ENCODE measurements around the gene CRTAP.

CRTAP gene

GRCh38 chr3:33111581-33111980 lies 2.2 kb upstream of the CRTAP start:
- H3K9me3 Mint-ChIP-seq, result peaks cover 4% of the 10 kb centered on the region in 2 donors
- H3K4me3 Mint-ChIP-seq, result peak overlapping the region; percentile 18 to 52
- DNase-seq (peak; percentile 20), ATAC-seq (replicated peaks) (peak; percentile 12 to 20)
- peaks cover 4% of the 10 kb centered on the region in 2 donors for H3K36me3 Mint-ChIP-seq
- peaks cover 21 to 50% of the 10 kb centered on the region in 2 donors for H3K4me1 Mint-ChIP-seq
- H3K27me3 Mint-ChIP-seq, result no peaks in the 10 kb centered on the region
- no peak overlapping the region for H3K27ac Mint-ChIP-seq

DNA sequence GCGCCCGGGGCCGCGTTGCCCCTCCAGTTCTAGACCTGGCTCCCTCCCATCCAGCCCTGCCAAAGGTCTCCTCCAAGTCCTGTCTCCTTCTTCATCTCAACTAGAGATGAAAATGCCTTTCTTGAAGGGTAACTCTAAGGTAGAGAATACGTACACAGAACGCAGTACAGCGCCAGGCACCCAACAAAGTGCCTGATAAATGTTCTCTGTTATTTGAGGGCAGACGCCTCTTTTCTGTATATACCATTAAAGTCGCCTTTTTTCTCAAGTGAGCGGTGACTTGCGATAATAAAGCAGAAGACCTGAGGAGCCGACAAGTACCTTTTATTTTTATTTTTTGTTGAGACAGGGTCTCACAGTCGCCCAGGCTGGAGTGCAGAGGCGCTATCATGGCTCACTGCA lies 809 bp downstream of the CRTAP start:
- Mint-ChIP-seq H3K4me1 (peaks cover 27 to 54% of the 10 kb centered on the region in 2 donors), H3K27me3 (no peaks in the 10 kb centered on the region), H3K27ac (peak overlapping the region; percentile 93), H3K4me3 (peak overlapping the region; percentile 89 to 94), H3K36me3 (peaks cover 0 to 20% of the 10 kb centered on the region in 2 donors), H3K9me3 (no peaks in the 10 kb centered on the region)
- no peak for DNase-seq
- ATAC-seq (replicated peaks), result no peak

DNA sequence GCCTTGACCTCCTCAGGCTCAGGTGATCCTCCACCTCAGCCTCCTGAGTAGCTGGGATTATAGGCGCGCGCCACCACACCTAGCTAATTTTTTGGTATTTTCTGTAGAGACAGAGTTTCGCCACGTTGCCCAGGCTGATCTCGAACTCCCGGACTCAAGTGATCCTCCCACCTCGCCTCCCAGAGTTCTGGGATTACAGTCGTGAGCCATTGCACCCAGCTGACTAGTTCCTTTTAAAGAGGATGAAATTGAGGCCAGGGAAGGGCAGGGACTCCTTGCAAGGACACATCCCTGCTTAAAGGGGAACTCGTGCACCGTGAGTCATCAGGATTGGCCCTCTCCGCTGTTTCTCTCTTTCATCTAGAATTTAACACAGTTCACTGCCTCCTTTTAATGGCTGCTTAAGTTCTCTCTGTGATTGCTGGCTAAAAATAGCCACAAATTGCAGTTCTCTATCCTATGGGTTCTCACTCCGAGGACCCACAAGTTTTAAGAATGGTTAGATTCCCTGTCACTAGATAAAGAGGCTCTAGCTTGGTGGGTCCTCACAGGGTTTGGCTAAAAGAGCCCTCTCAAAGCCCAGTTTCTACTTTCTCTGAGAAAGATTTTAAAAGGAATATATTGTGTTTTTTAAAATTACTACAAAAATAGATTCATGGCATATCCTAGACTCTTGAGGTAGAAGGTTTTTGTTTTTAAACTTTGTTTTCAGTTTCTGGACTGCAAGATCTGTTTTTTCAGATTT lies 1.4 kb downstream of the CRTAP start:
- Mint-ChIP-seq H3K27ac (peak overlapping the region; percentile 81), H3K4me1 (peaks cover 27 to 56% of the 10 kb centered on the region in 2 donors)

GRCh38 chr3:33117461-33117860 lies 3.6 kb downstream of the CRTAP start:
- peak overlapping the region; percentile 70 for H3K27ac Mint-ChIP-seq
- DNase-seq (no peak), ATAC-seq (replicated peaks) (no peak)
- no peaks in the 10 kb centered on the region for H3K27me3 Mint-ChIP-seq
- H3K4me1 Mint-ChIP-seq, result peaks cover 19 to 39% of the 10 kb centered on the region in 2 donors
- peaks cover 11 to 36% of the 10 kb centered on the region in 2 donors for H3K36me3 Mint-ChIP-seq
- H3K4me3 Mint-ChIP-seq, result no peak overlapping the region
- H3K9me3 Mint-ChIP-seq, result no peaks in the 10 kb centered on the region

More for the DNA sequence above, 1.4 kb downstream of the CRTAP start:
- Mint-ChIP-seq H3K36me3 (peaks cover 0 to 21% of the 10 kb centered on the region in 2 donors), H3K27me3 (no peaks in the 10 kb centered on the region), H3K9me3 (no peaks in the 10 kb centered on the region), H3K4me3 (peak overlapping the region; percentile 89 to 94)
- no peak for DNase-seq
- ATAC-seq (replicated peaks), result peak in 1 of 2 donors; percentile 16

DNA sequence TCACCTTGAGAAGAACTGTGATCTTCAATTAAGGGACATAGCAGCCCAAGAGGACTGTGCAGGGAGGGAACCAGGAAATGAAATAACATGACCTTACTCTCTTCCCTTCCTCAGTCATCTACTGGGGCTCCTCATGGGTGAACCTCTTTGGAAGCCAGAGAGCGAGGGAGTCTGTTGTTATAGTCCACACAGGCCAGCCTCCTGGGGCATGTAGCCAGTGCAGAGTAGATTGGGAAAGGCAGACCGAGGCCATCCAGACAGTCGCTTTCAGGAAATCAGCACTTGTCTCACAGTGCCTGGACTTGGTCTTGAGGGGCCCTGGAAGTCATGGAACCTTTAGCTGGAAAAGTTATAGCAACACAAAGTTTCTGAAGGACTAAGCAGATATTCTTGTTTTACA lies 6.1 kb downstream of the CRTAP start:
- Mint-ChIP-seq H3K27ac (no peak overlapping the region), H3K4me3 (no peak overlapping the region), H3K9me3 (no peaks in the 10 kb centered on the region), H3K36me3 (peaks cover 27 to 51% of the 10 kb centered on the region in 2 donors), H3K27me3 (no peaks in the 10 kb centered on the region), H3K4me1 (peaks cover 19 to 31% of the 10 kb centered on the region in 2 donors)
- DNase-seq, result no peak
- ATAC-seq (replicated peaks), result no peak

GRCh38 chr3:33122991-33123390 lies 9.2 kb downstream of the CRTAP start:
- no peak overlapping the region for H3K4me3 Mint-ChIP-seq
- H3K27me3 Mint-ChIP-seq, result no peaks in the 10 kb centered on the region
- H3K4me1 Mint-ChIP-seq, result peaks cover 9 to 22% of the 10 kb centered on the region in 2 donors
- H3K27ac Mint-ChIP-seq, result no peak overlapping the region
- no peaks in the 10 kb centered on the region for H3K9me3 Mint-ChIP-seq
- DNase-seq (no peak), ATAC-seq (replicated peaks) (peak in 1 of 2 donors; percentile 31)
- peaks cover 37 to 54% of the 10 kb centered on the region in 2 donors for H3K36me3 Mint-ChIP-seq

- ATAC-seq (replicated peaks) (no peak), DNase-seq (no peak)
- no peak overlapping the region for H3K27ac Mint-ChIP-seq
- no peak overlapping the region for H3K4me3 Mint-ChIP-seq
- peaks cover 3 to 10% of the 10 kb centered on the region in 2 donors for H3K4me1 Mint-ChIP-seq
- H3K36me3 Mint-ChIP-seq, result peaks cover 40 to 50% of the 10 kb centered on the region in 2 donors
- no peaks in the 10 kb centered on the region for H3K9me3 Mint-ChIP-seq
- no peaks in the 10 kb centered on the region for H3K27me3 Mint-ChIP-seq
Observed at GRCh38 chr3:33124638-33125037, 10.8 kb downstream of the CRTAP start.

GRCh38 chr3:33125840-33126239 lies 12.0 kb downstream of the CRTAP start:
- DNase-seq (no peak), ATAC-seq (replicated peaks) (no peak)
- Mint-ChIP-seq H3K4me1 (peaks cover 3 to 7% of the 10 kb centered on the region in 2 donors), H3K27me3 (no peaks in the 10 kb centered on the region), H3K4me3 (no peak overlapping the region), H3K36me3 (peaks cover 37 to 49% of the 10 kb centered on the region in 2 donors), H3K27ac (no peak overlapping the region), H3K9me3 (no peaks in the 10 kb centered on the region)

DNA sequence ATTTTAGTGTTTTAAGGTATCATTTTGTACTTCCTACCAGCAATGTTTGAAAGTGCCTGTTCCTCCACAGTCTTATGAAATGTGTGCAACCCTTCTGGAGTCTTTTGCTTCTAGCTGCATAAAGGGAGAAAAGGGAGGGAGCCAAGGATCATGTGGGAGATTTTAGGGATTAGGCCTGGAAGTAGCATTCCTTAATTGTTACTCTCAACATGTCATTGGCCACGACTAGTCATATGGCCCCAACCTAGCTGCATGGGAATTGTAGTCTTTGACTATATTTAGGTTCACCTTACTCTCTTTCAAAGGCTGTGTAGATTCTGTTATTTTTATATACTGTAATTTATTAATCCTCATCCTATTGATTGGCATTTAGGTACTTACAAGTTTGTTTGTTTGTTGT lies 14.9 kb downstream of the CRTAP start:
- ATAC-seq (replicated peaks), result no peak
- Mint-ChIP-seq H3K4me1 (peaks cover 0 to 6% of the 10 kb centered on the region in 2 donors), H3K27me3 (no peaks in the 10 kb centered on the region), H3K36me3 (peaks cover 29 to 41% of the 10 kb centered on the region in 2 donors), H3K9me3 (no peaks in the 10 kb centered on the region), H3K27ac (no peak overlapping the region), H3K4me3 (no peak overlapping the region)
- DNase-seq, result no peak

GRCh38 chr3:33130144-33130543 lies 16.3 kb downstream of the CRTAP start:
- Mint-ChIP-seq H3K27me3 (no peaks in the 10 kb centered on the region), H3K4me3 (no peak overlapping the region), H3K9me3 (no peaks in the 10 kb centered on the region), H3K4me1 (peaks cover 0 to 6% of the 10 kb centered on the region in 2 donors), H3K27ac (no peak overlapping the region), H3K36me3 (peaks cover 23 to 45% of the 10 kb centered on the region in 2 donors)
- ATAC-seq (replicated peaks), result no peak
- DNase-seq, result no peak

DNA sequence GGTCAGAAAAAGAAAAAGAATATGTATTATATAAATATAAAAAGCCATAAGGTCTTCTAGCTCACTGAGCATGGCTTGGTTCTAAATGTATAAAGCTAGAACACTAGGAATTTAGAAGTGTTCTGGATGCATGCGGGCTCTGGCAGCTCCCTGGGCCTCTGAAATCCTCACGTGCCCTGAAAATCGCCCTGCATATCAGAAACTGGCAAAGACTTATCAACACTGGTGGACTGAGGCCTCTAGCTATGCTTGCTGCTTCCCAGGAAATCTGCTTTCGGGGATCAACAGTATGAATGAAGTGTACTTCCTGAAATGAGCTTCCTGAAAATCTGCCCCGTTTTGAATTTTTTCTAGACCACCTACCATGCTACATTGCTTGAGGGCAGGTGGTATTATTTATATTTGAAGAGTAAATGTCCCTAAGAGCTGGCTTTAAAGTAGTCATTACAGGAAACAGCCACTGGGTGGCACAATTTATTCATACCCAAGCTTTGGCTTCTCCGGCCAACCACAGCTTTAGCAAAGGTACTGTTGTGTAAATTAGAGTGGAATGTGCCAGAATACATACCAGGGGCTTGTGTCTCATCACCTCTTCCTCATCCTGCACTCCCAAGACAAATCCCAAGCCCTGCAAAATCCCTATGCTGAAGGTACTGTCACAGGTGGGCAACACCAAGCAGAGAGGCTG lies 17.7 kb downstream of the CRTAP start:
- ATAC-seq (replicated peaks) (peak; percentile 58 to 64), DNase-seq (no peak)
- Mint-ChIP-seq H3K27me3 (no peaks in the 10 kb centered on the region), H3K27ac (no peak overlapping the region), H3K36me3 (peaks cover 27 to 46% of the 10 kb centered on the region in 2 donors), H3K9me3 (no peaks in the 10 kb centered on the region), H3K4me1 (peaks cover 0 to 6% of the 10 kb centered on the region in 2 donors), H3K4me3 (no peak overlapping the region)

GRCh38 chr3:33132019-33132360 lies 18.2 kb downstream of the CRTAP start:
- H3K4me1 Mint-ChIP-seq, result peaks cover 0 to 6% of the 10 kb centered on the region in 2 donors
- peaks cover 25 to 46% of the 10 kb centered on the region in 2 donors for H3K36me3 Mint-ChIP-seq
- H3K9me3 Mint-ChIP-seq, result no peaks in the 10 kb centered on the region
- ATAC-seq (replicated peaks) (no peak), DNase-seq (no peak)
- H3K4me3 Mint-ChIP-seq, result no peak overlapping the region
- H3K27me3 Mint-ChIP-seq, result no peaks in the 10 kb centered on the region
- H3K27ac Mint-ChIP-seq, result no peak overlapping the region

- H3K4me3 Mint-ChIP-seq, result no peak overlapping the region
- ATAC-seq (replicated peaks) (peak in 1 of 2 donors; percentile 33), DNase-seq (no peak)
- no peaks in the 10 kb centered on the region for H3K27me3 Mint-ChIP-seq
- H3K9me3 Mint-ChIP-seq, result no peaks in the 10 kb centered on the region
- H3K36me3 Mint-ChIP-seq, result peaks cover 28 to 48% of the 10 kb centered on the region in 2 donors
- H3K27ac Mint-ChIP-seq, result no peak overlapping the region
- H3K4me1 Mint-ChIP-seq, result peaks cover 3 to 6% of the 10 kb centered on the region in 2 donors
Observed at GRCh38 chr3:33134026-33134625, 20.3 kb downstream of the CRTAP start.

DNA sequence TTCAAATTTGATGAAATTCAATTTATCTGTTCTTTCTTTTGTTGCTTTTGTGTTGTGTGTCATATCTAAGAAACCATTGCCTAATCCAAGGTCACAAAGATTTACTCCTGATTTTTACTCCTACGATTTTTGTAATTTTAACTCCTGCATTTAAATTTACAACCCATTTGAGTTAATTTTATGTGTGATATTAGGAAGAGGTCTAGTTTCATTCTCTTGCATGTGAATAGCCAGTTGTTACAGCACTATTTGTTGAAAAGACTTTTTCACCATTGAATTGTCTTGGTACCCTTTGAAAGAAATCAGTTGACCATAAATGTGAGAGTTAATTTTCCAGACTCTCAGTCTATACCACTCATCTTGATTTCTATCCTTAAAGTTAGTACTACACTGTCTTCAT lies 23.9 kb downstream of the CRTAP start:
- H3K4me1 Mint-ChIP-seq, result peaks cover 0 to 4% of the 10 kb centered on the region in 2 donors
- peaks cover 28 to 58% of the 10 kb centered on the region in 2 donors for H3K36me3 Mint-ChIP-seq
- H3K9me3 Mint-ChIP-seq, result no peaks in the 10 kb centered on the region
- no peak overlapping the region for H3K4me3 Mint-ChIP-seq
- DNase-seq (no peak), ATAC-seq (replicated peaks) (no peak)
- H3K27ac Mint-ChIP-seq, result no peak overlapping the region
- H3K27me3 Mint-ChIP-seq, result no peaks in the 10 kb centered on the region

Data from stimulated activated naive B cell treated with anti-CD40 and anti-IgM and Interleukin-4, amounts not matched to agents 10 μg/mL and 1 μg/mL and 100 μg/mL, for 72 hours (primary cell).